Spleen (tissue), 7 donors: ENCODE data around the gene DPH3.

Experiments
- CTCF ChIP-seq, 11 experiments: fragments of 200-600 bp in 7 of 11; fragments of 450-650 bp in 4 of 11; sonication (generic) in 4 of 11; IDR thresholded peaks in 8 of 11; conservative IDR thresholded peaks in 3 of 11; 1 replicate in 7 of 11; 2 replicates in 4 of 11; pipeline versions ENCODE4 v1.4.0 to v1.8.0; 2016 to 2021; ENCODE audit warnings: antibody characterized with exemption in 11 of 11, inconsistent platforms in 4 of 11, mild to moderate bottlenecking in 1 of 11
- POLR2AphosphoS5 ChIP-seq, 3 donors: sonication (generic); formaldehyde crosslinking; IDR thresholded peaks; one replicate each; pipeline ENCODE4 v1.5.1; 2017; ENCODE audit warnings: antibody characterized with exemption in 3 of 3
- donor health status: DM: no; HTN: no; CAD: no; lungs with moderate emphysema.
- donor health status: DM: no; HTN: no; CAD: no.
- donor health status: DM: no; HTN: no; CAD: no.

GRCh38 chr3:16305111-16305541 is 40.4 kb upstream of the DPH3 start:
- TF ChIP-seq CTCF (IDR thresholded peaks at IDR 0.05 in 8 of 11, conservative IDR thresholded peaks at IDR 0.05 in 3 of 11) = no peak
- TF ChIP-seq POLR2AphosphoS5 (IDR thresholded peaks at IDR 0.05) = peak in 1 of 3 donors; percentile 42
